SJCRH30 (cell line): ENCODE data around the gene ZNF610. TPM values are rescaled to one million over a fixed set of nuclear protein-coding genes. Genes with fewer than 3 reads are reported as not detected.
A peak's percentile ranks its signal among the peaks of the same experiment; 100 is the strongest.
"Not testable (repeated sequence)": the region's sequence is repeated elsewhere in the genome, so short reads cannot be mapped to it uniquely, and the experiment has no call there.

Experiments
- DNase-seq, 2 experiments: peaks; one replicate each; pipeline ENCODE4 v3.0.0-alpha.2; 2015 to 2020
- H3K27ac ChIP-seq: fragments of 250-450 bp; sonication (Bioruptor Pico); 2 replicates; pipeline ENCODE4 v1.5.1; 2020; ENCODE audit warnings: mild to moderate bottlenecking, moderate library complexity
- H3K27me3 ChIP-seq: fragments of 250-450 bp; sonication (Bioruptor Pico); 2 replicates; pipeline ENCODE4 v1.5.1; 2020; ENCODE audit warnings: mild to moderate bottlenecking, moderate library complexity
- H3K36me3 ChIP-seq: fragments of 250-450 bp; sonication (Bioruptor Pico); 2 replicates; pipeline ENCODE4 v1.5.1; 2020; ENCODE audit warnings: mild to moderate bottlenecking, moderate library complexity
- H3K4me1 ChIP-seq: fragments of 250-450 bp; sonication (Bioruptor Pico); 2 replicates; pipeline ENCODE4 v1.5.1; 2020; ENCODE audit warnings: mild to moderate bottlenecking, moderate library complexity
- H3K4me3 ChIP-seq: fragments of 250-450 bp; sonication (Bioruptor Pico); 2 replicates; pipeline ENCODE4 v1.5.1; 2020; ENCODE audit warnings: mild to moderate bottlenecking, moderate library complexity
- H3K9me3 ChIP-seq: fragments of 250-450 bp; sonication (Bioruptor Pico); replicated peaks from 2 replicates; pipeline ENCODE4 v1.5.1; 2020; ENCODE audit warnings: mild to moderate bottlenecking, moderate library complexity
- total RNA-seq: library from RNA; depleted of rRNA; stranded (reverse); fragments of >200 nt; shearing (Covaris generic); gene quantifications from 2 replicates; pipeline ENCODE4 v1.2.3, GENCODE V29; 2014; rRNA removed

The ZNF610 gene
- 4.0 and 4.4 TPM in 2 replicates for total RNA-seq

DNA sequence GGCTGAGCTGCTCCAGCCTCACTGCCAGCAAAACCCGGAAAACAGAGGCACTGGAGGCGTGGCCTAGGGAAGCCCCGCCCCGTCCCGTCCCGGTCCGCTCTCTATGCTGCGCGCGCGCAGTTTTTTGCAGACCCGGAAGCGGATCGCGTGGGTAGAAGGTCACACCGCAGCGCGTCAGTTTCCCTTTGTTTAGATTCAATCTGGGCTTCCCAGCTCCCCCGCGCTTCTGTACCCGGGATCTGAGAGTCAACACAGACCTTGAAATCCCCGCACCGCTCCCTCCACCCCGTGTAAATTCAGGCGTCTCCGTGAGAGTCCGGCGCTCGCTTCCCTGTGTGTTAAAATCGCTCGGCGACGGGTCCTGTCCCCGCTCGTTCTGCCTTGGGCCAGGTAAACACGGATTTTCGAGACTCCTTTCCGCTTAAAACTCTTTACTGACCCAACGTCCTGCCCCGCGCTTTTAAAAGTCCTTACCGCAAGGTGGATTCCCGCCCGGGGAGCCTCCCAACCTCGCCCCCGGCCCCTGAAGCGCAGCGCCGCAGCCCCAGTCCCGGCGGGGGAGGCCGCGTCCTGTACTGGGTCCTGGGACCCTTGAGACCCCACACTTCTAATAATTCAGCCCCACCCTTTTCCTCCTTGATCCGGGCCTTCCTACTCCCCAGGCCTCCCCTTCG lies at the start of gene ZNF610:
ZNF610 (plus strand) TSS at position 127 of the 674 bp plus-strand sequence. CDS start 12,930 bp downstream, outside the sequence.
- peak; percentile 88 to 93 for DNase-seq
- H3K36me3 ChIP-seq = no peaks in the 10 kb centered on the region
- H3K9me3 ChIP-seq = peaks cover 7% of the 10 kb centered on the region

DNA sequence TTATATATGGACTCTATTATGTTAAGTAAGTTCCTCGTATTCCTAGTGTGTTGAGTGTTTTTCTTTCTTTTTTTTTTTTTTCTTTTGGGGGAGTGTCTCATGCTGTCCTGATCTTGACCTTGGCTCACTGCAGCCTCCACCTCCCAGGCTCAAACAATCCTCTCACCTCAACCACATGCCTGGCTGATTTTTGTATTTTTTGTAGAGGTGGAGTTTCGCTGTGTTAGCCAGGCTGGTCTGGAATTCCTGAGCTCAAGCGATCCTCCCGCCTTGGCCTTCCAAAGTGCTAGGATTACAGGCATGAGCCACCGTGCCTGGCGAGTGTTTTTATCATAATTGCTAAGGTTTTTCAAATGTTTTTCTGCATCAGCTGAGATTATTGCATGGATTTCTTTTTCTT lies 49.8 kb upstream of the ZNF610 start:
- Histone ChIP-seq H3K4me1 (no peaks in the 10 kb centered on the region), H3K27ac (no peak overlapping the region), H3K4me3 (no peak overlapping the region), H3K36me3 (peaks cover 88% of the 10 kb centered on the region), H3K9me3 (peaks cover 7% of the 10 kb centered on the region), H3K27me3 (no peaks in the 10 kb centered on the region)
- no peak for DNase-seq

More for the DNA sequence above, at the start of gene ZNF610:
- Histone ChIP-seq H3K27ac (peak within 1 kb of the TSS; percentile 75), H3K27me3 (no peaks in the 10 kb centered on the region), H3K4me3 (peak within 1 kb of the TSS; percentile 84), H3K4me1 (no peaks in the 10 kb centered on the region)

DNA sequence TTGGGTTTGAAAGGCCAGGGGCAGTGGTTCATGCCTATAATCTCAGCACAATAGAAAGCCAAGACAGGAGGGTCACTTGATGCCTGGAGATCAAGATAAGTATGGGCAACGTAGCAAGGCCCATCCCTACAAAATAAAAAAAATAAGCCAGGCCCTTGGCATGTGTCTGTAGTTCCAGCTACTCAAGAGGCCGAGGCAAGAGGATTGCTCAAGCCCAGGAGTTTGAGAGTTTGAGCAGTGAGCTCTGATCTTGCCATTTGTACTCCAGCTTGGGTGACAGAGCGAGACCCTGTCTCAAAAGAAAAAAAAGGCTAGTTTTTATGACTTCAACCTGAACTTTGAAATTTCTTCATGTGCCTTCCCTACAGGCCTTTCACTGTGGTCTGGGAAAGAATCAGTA lies 44.3 kb upstream of the ZNF610 start:
- Histone ChIP-seq H3K27me3 (no peaks in the 10 kb centered on the region), H3K36me3 (peaks cover 41% of the 10 kb centered on the region)

GRCh38 chr19:52292946-52293345 lies 43.1 kb upstream of the ZNF610 start:
- H3K27me3 ChIP-seq, H3K9me3 ChIP-seq, H3K27ac ChIP-seq, DNase-seq, H3K4me3 ChIP-seq, H3K4me1 ChIP-seq: not testable (repeated sequence)
- H3K36me3 ChIP-seq = peaks cover 38% of the 10 kb centered on the region

More for the DNA sequence above, 44.3 kb upstream of the ZNF610 start:
- no peak for DNase-seq
- Histone ChIP-seq H3K27ac (no peak overlapping the region), H3K9me3 (no peaks in the 10 kb centered on the region), H3K4me3 (no peak overlapping the region), H3K4me1 (no peaks in the 10 kb centered on the region)

DNA sequence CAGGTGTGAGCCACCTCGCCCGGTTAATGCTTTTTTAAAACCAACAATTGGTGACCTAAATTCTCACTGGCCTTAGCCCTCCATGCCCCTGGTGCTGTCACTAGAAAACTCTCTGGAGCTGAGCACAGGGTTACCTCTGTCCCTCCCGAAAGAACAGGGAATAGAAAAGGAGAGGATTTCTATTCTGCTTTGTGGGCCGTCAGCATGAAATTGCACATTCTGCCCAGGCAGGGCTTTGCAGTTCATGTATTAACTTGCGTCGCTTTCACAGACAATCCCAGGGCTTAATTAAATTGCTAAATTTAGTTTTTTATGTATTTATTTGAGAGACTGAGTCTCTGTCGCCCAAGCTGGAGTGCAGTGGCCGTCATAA lies 39.7 kb upstream of the ZNF610 start:
- no peak for DNase-seq
- Histone ChIP-seq H3K4me3 (peak overlapping the region; percentile 100), H3K27me3 (no peaks in the 10 kb centered on the region), H3K9me3 (no peaks in the 10 kb centered on the region; the same call in none of the 2 replicates), H3K4me1 (no peaks in the 10 kb centered on the region), H3K27ac (no peak overlapping the region), H3K36me3 (peaks cover 30% of the 10 kb centered on the region)

- H3K4me3 ChIP-seq = peak within 1 kb of the TSS; percentile 100
- no peaks in the 10 kb centered on the region for H3K27me3 ChIP-seq
- peak within 1 kb of the TSS; percentile 96 for H3K27ac ChIP-seq
- no peaks in the 10 kb centered on the region for H3K4me1 ChIP-seq
- peak; percentile 80 for DNase-seq
- no peaks in the 10 kb centered on the region; the same call in none of the 2 replicates for H3K9me3 ChIP-seq
- H3K36me3 ChIP-seq = peaks cover 34% of the 10 kb centered on the region
Measured at GRCh38 chr19:52296773-52297600, 39.1 kb upstream of the ZNF610 start, which contains the start of gene ZNF480. Gene ZNF480, plus strand, starts transcription at chr19:52297169. Its CDS starts 3,244 bp downstream, at chr19:52300413.

GRCh38 chr19:52297601-52298364 lies 38.3 kb upstream of the ZNF610 start:
- Histone ChIP-seq H3K4me1 (no peaks in the 10 kb centered on the region), H3K36me3 (peaks cover 39% of the 10 kb centered on the region), H3K27ac (peak overlapping the region; percentile 96), H3K9me3 (no peaks in the 10 kb centered on the region; the same call in none of the 2 replicates), H3K27me3 (no peaks in the 10 kb centered on the region), H3K4me3 (peak overlapping the region; percentile 100)
- peak; percentile 5 to 9 for DNase-seq

- no peak overlapping the region for H3K27ac ChIP-seq
- H3K36me3 ChIP-seq = peaks cover 75% of the 10 kb centered on the region
- peaks cover 17% of the 10 kb centered on the region for H3K9me3 ChIP-seq
- no peaks in the 10 kb centered on the region for H3K27me3 ChIP-seq
- peak; percentile 46 to 56 for DNase-seq
- H3K4me1 ChIP-seq = no peaks in the 10 kb centered on the region
- H3K4me3 ChIP-seq = no peak overlapping the region
Measured at GRCh38 chr19:52307275-52307674, 28.8 kb upstream of the ZNF610 start.

GRCh38 chr19:52322429-52322828 lies 13.6 kb upstream of the ZNF610 start:
- no peak overlapping the region for H3K4me3 ChIP-seq
- no peaks in the 10 kb centered on the region for H3K4me1 ChIP-seq
- H3K27me3 ChIP-seq = no peaks in the 10 kb centered on the region
- H3K36me3 ChIP-seq = peaks cover 71% of the 10 kb centered on the region
- no peak for DNase-seq
- H3K27ac ChIP-seq = no peak overlapping the region
- peaks cover 49% of the 10 kb centered on the region for H3K9me3 ChIP-seq

DNA sequence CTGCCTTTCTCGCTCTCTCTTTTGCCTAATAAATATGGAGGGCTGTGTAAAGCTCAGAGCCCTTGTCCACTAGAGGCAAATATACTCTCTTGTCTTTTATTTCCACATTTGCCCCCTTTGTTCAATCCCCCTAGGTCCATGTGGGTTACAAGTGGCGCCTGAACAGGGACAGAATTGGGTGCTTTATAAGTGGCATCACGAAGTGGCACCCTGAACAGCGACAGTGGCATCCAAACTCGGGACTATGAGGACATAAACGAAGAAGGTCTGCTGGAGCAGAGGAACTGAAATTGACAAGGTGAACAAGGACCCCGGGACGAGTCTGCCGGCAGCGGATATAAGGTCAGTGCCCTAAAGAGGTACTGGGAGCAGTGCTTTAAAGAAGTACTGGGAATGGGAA lies 4.3 kb upstream of the ZNF610 start:
- Histone ChIP-seq H3K27ac (no peak overlapping the region), H3K27me3 (no peaks in the 10 kb centered on the region), H3K4me3 (no peak overlapping the region), H3K36me3 (no peaks in the 10 kb centered on the region), H3K9me3 (peaks cover 7% of the 10 kb centered on the region), H3K4me1 (no peaks in the 10 kb centered on the region)
- DNase-seq = no peak

- no peaks in the 10 kb centered on the region for H3K27me3 ChIP-seq
- H3K9me3 ChIP-seq = peaks cover 7% of the 10 kb centered on the region
- H3K4me1 ChIP-seq = no peaks in the 10 kb centered on the region
- DNase-seq = no peak
- H3K36me3 ChIP-seq = no peaks in the 10 kb centered on the region
- peak overlapping the region; percentile 84 for H3K4me3 ChIP-seq
- no peak overlapping the region; the same call in 1 of the 2 replicates for H3K27ac ChIP-seq
Measured at GRCh38 chr19:52335768-52336116, 301 bp upstream of the ZNF610 start.

GRCh38 chr19:52336791-52337381 lies 843 bp downstream of the ZNF610 start:
- Histone ChIP-seq H3K27ac (peak overlapping the region; percentile 75), H3K9me3 (peaks cover 3% of the 10 kb centered on the region; the same call in 1 of the 2 replicates), H3K27me3 (no peaks in the 10 kb centered on the region), H3K4me1 (no peaks in the 10 kb centered on the region), H3K4me3 (peak overlapping the region; percentile 84), H3K36me3 (no peaks in the 10 kb centered on the region)
- peak; percentile 18 to 23 for DNase-seq

DNA sequence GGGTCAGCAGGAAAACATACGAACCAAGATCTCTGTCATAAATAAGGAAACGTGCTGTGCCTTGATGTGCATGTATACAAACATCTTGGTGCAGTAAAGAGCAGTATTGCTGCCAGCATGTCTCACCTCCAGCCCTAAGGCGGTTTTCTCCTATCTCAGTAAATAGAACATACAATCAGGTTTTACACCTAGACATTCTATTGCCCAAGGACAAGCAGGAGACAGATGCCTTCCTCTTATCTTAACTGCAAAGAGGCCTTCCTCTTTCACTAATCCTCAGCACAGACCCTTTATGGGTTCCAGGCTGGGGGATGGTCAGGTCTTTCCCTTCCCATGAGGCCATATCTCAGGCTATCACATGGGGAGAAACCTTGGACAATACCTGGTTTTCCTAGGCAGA lies 3.0 kb downstream of the ZNF610 start:
- DNase-seq, H3K36me3 ChIP-seq, H3K4me1 ChIP-seq, H3K27me3 ChIP-seq, H3K9me3 ChIP-seq, H3K4me3 ChIP-seq, H3K27ac ChIP-seq: not testable (repeated sequence)

DNA sequence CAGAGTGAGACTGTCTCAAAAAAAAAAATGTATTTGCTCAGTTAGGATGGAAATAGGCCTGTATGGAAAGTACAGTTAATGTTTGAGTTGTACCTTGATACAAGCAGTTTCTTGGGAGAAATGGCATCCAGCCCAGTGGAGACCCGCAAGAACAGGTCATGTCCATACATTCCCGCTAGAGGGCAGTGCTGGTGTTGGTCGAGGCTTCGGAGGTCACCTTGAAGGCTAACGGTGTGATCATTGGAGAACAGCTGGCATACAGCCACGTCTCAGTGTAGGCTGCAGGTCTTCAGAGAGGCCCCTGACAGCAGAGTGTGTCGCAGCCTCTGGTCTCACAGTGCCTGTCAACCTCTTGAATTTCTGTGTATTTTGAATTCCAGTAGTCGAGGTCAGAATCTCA lies 7.5 kb downstream of the ZNF610 start:
- Histone ChIP-seq H3K4me1 (no peaks in the 10 kb centered on the region), H3K27me3 (no peaks in the 10 kb centered on the region)
- peak; percentile 64 to 82 for DNase-seq

More for the DNA sequence above, 7.5 kb downstream of the ZNF610 start:
- Histone ChIP-seq H3K4me3 (no peak overlapping the region), H3K27ac (no peak overlapping the region), H3K36me3 (peaks cover 4% of the 10 kb centered on the region; the same call in 1 of the 2 replicates), H3K9me3 (no peaks in the 10 kb centered on the region)
